Endothelial cell of umbilical vein (primary cell): ENCODE results near the gene TBC1D16.

Experiments
- EZH2 ChIP-seq: IDR thresholded peaks from 2 replicates; pipeline ENCODE4 v1.6.1; 2012; ENCODE audit warnings: borderline replicate concordance, low read depth, mild to moderate bottlenecking, moderate library complexity, low read length, inconsistent platforms; ENCODE audit not compliant: severe bottlenecking
- FOS ChIP-seq: IDR thresholded peaks from 2 replicates; pipeline ENCODE4 v1.6.1; 2011; ENCODE audit warnings: mild to moderate bottlenecking, low read length, moderate library complexity, borderline replicate concordance; ENCODE audit not compliant: insufficient read depth
- GATA2 ChIP-seq: IDR thresholded peaks from 2 replicates; pipeline ENCODE4 v1.7.0; 2011; ENCODE audit warnings: low read depth, mild to moderate bottlenecking, moderate library complexity, mixed read lengths, low read length; ENCODE audit not compliant: insufficient read length, insufficient read depth
- JUN ChIP-seq: IDR thresholded peaks from 2 replicates; pipeline ENCODE4 v1.6.1; 2011; ENCODE audit warnings: borderline replicate concordance, low read depth; ENCODE audit not compliant: insufficient read length, insufficient read depth
- MYC ChIP-seq: IDR thresholded peaks from one replicate; pipeline ENCODE4 v1.6.1; 2011; ENCODE audit warnings: mild to moderate bottlenecking, low read depth, low read length
- POLR2A ChIP-seq: IDR thresholded peaks from 2 replicates; pipeline ENCODE4 v1.6.1; 2012; ENCODE audit warnings: low read depth, mild to moderate bottlenecking, control low read depth, low read length
- POLR2AphosphoS5 ChIP-seq: IDR thresholded peaks from 2 replicates; pipeline ENCODE4 v1.6.1; 2012; ENCODE audit warnings: low read depth, mild to moderate bottlenecking, control low read depth, low read length, moderate library complexity; ENCODE audit not compliant: insufficient read depth
- TF ChIP-seq, protein P1 (sequence below), 2 donors: IDR thresholded peaks; 1 replicate in 1 of 2; 2 replicates in 1 of 2; pipeline ENCODE4 v1.5.1; 2011; ENCODE audit warnings: low read length in 2 of 2, mild to moderate bottlenecking in 2 of 2, moderate library complexity in 2 of 2, control low read depth in 1 of 2, inconsistent platforms in 1 of 2, low read depth in 1 of 2; ENCODE audit not compliant: insufficient read depth in 1 of 2; ENCODE audit errors: extremely low read depth in 1 of 2
- TF ChIP-seq, protein P2 (sequence below): IDR thresholded peaks from 2 replicates; pipeline ENCODE4 v1.6.1; 2011; ENCODE audit not compliant: insufficient read depth, insufficient read length

DNA sequence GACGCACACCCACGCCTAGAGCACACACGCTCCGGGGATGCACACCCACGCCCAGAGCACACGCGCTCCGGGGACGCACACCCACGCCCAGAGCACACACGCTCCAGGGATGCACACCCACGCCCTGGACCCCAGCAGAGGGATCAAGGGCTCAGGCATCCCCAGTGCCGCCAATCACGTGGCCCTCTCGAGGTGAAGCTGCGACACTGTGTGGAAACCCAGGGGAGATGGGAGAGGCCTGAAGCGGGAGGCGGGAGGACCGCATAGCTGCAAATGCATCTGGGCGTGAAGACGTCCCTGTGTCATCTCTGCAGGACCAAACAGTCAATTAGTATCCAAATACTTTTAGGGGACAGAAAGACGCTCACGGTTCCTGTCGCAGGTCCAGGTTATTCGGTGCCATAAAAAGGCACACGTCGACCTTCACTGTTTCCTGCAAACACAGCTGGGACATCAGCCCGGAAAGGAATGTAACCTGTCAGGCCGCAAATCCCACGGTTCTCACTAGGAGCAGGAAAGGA is 56.4 kb downstream of the TBC1D16 start:
- TF ChIP-seq POLR2A (no peak), POLR2AphosphoS5 (no peak), EZH2 (no peak), MYC (no peak), FOS (no peak), JUN (no peak), GATA2 (no peak)
- TF ChIP-seq, protein P1, sequence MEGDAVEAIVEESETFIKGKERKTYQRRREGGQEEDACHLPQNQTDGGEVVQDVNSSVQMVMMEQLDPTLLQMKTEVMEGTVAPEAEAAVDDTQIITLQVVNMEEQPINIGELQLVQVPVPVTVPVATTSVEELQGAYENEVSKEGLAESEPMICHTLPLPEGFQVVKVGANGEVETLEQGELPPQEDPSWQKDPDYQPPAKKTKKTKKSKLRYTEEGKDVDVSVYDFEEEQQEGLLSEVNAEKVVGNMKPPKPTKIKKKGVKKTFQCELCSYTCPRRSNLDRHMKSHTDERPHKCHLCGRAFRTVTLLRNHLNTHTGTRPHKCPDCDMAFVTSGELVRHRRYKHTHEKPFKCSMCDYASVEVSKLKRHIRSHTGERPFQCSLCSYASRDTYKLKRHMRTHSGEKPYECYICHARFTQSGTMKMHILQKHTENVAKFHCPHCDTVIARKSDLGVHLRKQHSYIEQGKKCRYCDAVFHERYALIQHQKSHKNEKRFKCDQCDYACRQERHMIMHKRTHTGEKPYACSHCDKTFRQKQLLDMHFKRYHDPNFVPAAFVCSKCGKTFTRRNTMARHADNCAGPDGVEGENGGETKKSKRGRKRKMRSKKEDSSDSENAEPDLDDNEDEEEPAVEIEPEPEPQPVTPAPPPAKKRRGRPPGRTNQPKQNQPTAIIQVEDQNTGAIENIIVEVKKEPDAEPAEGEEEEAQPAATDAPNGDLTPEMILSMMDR (IDR thresholded peaks at IDR 0.05; ENCODE audit: extremely low read depth in 1 of 2, insufficient read depth in 1 of 2, low read depth in 1 of 2, low read length in 2 of 2) = no peak
- TF ChIP-seq, protein P2, sequence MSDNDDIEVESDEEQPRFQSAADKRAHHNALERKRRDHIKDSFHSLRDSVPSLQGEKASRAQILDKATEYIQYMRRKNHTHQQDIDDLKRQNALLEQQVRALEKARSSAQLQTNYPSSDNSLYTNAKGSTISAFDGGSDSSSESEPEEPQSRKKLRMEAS = no peak
